Uterus (tissue), 4 donors: Measurements from ENCODE around the gene STAT4. TPM values are rescaled to one million over a fixed set of nuclear protein-coding genes. Genes with fewer than 3 reads are reported as not detected.

ENCODE experiments used
- DNase-seq, 2 donors: peaks; one replicate each; pipeline ENCODE4 v3.0.0-alpha.2; 2019 to 2020
- H3K27ac ChIP-seq, 2 donors: fragments of 200-600 bp; sonication (generic); 1 replicate in 1 of 2; 2 replicates in 1 of 2; pipeline ENCODE4 v1.5.1; 2016 to 2018
- H3K27me3 ChIP-seq, 2 donors: fragments of 200-600 bp; sonication (generic); one replicate each; pipeline ENCODE4 v1.5.1; 2018 to 2019; ENCODE audit warnings: control low read depth in 1 of 2
- H3K36me3 ChIP-seq, 2 donors: fragments of 200-600 bp; sonication (generic); one replicate each; pipeline ENCODE4 v1.5.1; 2019; ENCODE audit warnings: control low read depth in 1 of 2
- H3K4me1 ChIP-seq, 2 donors: fragments of 200-600 bp; sonication (generic); one replicate each; pipeline ENCODE4 v1.5.1; 2018 to 2019; ENCODE audit warnings: control low read depth in 1 of 2
- H3K4me3 ChIP-seq, 2 donors: fragments of 200-600 bp; sonication (generic); 1 replicate in 1 of 2; 2 replicates in 1 of 2; pipeline ENCODE4 v1.5.1; 2018 to 2019; ENCODE audit warnings: mild to moderate bottlenecking in 1 of 2
- H3K9me3 ChIP-seq, 2 donors: fragments of 200-600 bp; sonication (generic); one replicate each; pipeline ENCODE4 v1.5.1; 2019; ENCODE audit warnings: control low read depth in 1 of 2
- CTCF ChIP-seq, 4 experiments: fragments of 200-600 bp in 2 of 4; fragments of 450-650 bp in 2 of 4; sonication (generic) in 2 of 4; IDR thresholded peaks; one replicate each; pipeline ENCODE4 v1.5.1; 2016 to 2019; ENCODE audit warnings: antibody characterized with exemption in 4 of 4, mild to moderate bottlenecking in 2 of 4, moderate library complexity in 1 of 4
- POLR2A ChIP-seq, 2 donors: fragments of 450-650 bp; IDR thresholded peaks; one replicate each; pipeline ENCODE4 v1.6.1; 2016; ENCODE audit warnings: antibody characterized with exemption in 2 of 2, mild to moderate bottlenecking in 1 of 2, moderate library complexity in 1 of 2
- intact Hi-C: fragments of 100-400 bp; cut with DNase I; formaldehyde crosslinking; loops from one replicate; pipeline ENCODE4 v1.15.1; 2023; ENCODE audit warnings: low total_unique reads
- total RNA-seq, 4 donors: library from RNA; depleted of rRNA in 3 of 4; stranded (reverse); fragments of >200 nt in 3 of 4; gene quantifications; one replicate each; pipeline versions ENCODE4 v1.1.0 to v1.2.4, GENCODE V29; 2014 to 2023
- donor health status: DM: yes; HTN: yes; CAD: no.

The STAT4 gene
- total RNA-seq, 4 donors from 2014 or later: 0.51 to 4.8 (median 2.3) TPM; not detected in 1

GRCh38 chr2:191117341-191117740 lies 33.5 kb downstream of the STAT4 start:
- no peaks in the 10 kb centered on the region for H3K4me1 ChIP-seq
- H3K27me3 ChIP-seq: no peaks in the 10 kb centered on the region
- H3K36me3 ChIP-seq: no peaks in the 10 kb centered on the region
- DNase-seq: no peak
- TF ChIP-seq POLR2A (IDR thresholded peaks at IDR 0.05): no peak
- TF ChIP-seq CTCF (IDR thresholded peaks at IDR 0.05): no peak
- no peak overlapping the region for H3K4me3 ChIP-seq
- no peak overlapping the region for H3K27ac ChIP-seq
- intact Hi-C loops: no loop called here
- no peaks in the 10 kb centered on the region for H3K9me3 ChIP-seq

GRCh38 chr2:191115804-191116203 lies 35.0 kb downstream of the STAT4 start:
- intact Hi-C loops: no loop called here
- no peaks in the 10 kb centered on the region for H3K27me3 ChIP-seq
- no peak for DNase-seq
- no peak for TF ChIP-seq POLR2A (IDR thresholded peaks at IDR 0.05)
- no peak for TF ChIP-seq CTCF (IDR thresholded peaks at IDR 0.05)
- no peak overlapping the region for H3K4me3 ChIP-seq
- H3K4me1 ChIP-seq: no peaks in the 10 kb centered on the region
- H3K27ac ChIP-seq: no peak overlapping the region
- no peaks in the 10 kb centered on the region for H3K36me3 ChIP-seq
- H3K9me3 ChIP-seq: no peaks in the 10 kb centered on the region

- intact Hi-C loops: no loop called here
- Histone ChIP-seq H3K27me3 (no peaks in the 10 kb centered on the region), H3K36me3 (no peaks in the 10 kb centered on the region), H3K4me1 (no peaks in the 10 kb centered on the region), H3K4me3 (no peak overlapping the region), H3K9me3 (no peaks in the 10 kb centered on the region), H3K27ac (no peak overlapping the region)
- DNase-seq: no peak
- no peak for TF ChIP-seq POLR2A (IDR thresholded peaks at IDR 0.05)
- no peak for TF ChIP-seq CTCF (IDR thresholded peaks at IDR 0.05)
Observed at GRCh38 chr2:191115391-191115790, 35.4 kb downstream of the STAT4 start.

DNA sequence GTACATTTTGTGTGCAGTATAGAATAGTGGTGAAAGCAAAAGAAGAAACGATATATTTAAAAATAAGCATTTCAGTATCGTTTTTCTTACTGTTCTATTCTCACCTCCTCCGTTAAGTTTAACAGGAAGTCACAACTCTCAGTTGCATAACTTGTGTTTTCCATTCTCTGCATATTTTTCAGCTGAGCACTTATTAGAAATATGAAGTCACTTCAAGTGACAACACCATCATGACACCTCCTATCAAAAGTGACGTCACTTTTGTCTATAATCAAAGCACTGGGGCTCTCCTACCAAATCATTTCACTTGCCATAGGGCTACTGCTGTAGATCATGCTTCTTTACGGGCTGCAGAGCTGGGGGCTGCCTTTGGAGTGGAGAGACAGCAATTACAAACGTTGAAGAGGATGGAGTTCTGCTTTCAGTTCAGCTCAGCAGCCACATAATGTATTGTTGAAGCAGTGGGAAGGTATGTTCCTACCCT lies 36.3 kb downstream of the STAT4 start:
- H3K9me3 ChIP-seq: no peaks in the 10 kb centered on the region
- intact Hi-C loops: no loop called here
- no peak for DNase-seq
- H3K4me1 ChIP-seq: no peaks in the 10 kb centered on the region
- no peak overlapping the region for H3K27ac ChIP-seq
- no peak overlapping the region for H3K4me3 ChIP-seq
- no peaks in the 10 kb centered on the region for H3K36me3 ChIP-seq
- no peaks in the 10 kb centered on the region for H3K27me3 ChIP-seq
- TF ChIP-seq POLR2A (IDR thresholded peaks at IDR 0.05): no peak
- no peak for TF ChIP-seq CTCF (IDR thresholded peaks at IDR 0.05)

DNA sequence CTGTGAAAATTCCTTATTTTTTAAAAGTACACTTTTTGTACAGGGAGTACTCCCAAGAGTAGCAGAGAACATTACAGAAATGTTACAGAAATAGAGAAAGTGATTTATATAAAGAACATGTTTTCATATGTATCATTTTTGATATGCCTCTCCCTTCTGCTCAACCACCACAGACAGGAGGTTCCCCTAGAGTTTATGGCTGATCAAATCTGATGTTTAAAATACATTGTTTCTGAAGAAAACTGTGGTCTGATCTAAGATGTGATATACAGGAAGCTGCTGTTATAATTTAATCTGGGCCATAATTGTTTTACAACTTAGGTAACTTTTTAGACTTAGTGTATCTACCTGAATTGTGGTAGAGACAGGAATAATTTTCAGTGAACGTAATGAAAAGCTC lies 37.0 kb downstream of the STAT4 start:
- intact Hi-C loops: no loop called here
- DNase-seq: no peak
- no peak overlapping the region for H3K4me3 ChIP-seq
- H3K27ac ChIP-seq: no peak overlapping the region
- no peaks in the 10 kb centered on the region for H3K4me1 ChIP-seq
- H3K36me3 ChIP-seq: no peaks in the 10 kb centered on the region
- no peaks in the 10 kb centered on the region for H3K9me3 ChIP-seq
- H3K27me3 ChIP-seq: no peaks in the 10 kb centered on the region
- no peak for TF ChIP-seq POLR2A (IDR thresholded peaks at IDR 0.05)
- no peak for TF ChIP-seq CTCF (IDR thresholded peaks at IDR 0.05)
